ENCODE results near the gene MYB. TPM values are rescaled to one million over a fixed set of nuclear protein-coding genes. Genes with fewer than 3 reads are reported as not detected.

The MYB gene
- total RNA-seq, 2 experiments from 2014 or later = 20.1 to 42.9 TPM

DNA sequence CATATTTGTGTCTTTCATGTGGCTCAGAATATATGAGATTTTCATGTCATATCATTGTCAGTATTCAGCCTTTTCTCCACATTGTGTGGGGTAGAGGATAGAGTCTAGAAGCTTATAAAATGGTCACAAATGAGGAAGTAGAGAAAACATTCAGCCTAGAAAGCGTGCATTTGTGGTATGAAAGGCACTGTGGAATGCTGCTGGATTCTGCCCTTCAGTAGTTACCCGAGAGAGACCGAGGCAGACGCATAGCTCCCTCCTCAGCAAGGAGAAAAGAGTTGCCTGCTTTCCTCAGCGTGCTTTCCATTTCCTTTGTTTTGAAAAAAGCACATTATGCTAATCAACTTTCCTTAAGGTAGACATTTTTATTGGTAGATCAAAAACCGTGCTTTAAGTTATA is 28.7 kb downstream of the MYB start:
- CTCF ChIA-PET (ENCODE audit: unreplicated experiment) = no interaction called here
- POLR2A ChIA-PET = interaction anchor here (0.7 to 1.5 kb wide), 2 partner anchors 9 to 26 kb away, joined by 3 to 5 read pairs; no protein-coding TSS in a partner anchor

DNA sequence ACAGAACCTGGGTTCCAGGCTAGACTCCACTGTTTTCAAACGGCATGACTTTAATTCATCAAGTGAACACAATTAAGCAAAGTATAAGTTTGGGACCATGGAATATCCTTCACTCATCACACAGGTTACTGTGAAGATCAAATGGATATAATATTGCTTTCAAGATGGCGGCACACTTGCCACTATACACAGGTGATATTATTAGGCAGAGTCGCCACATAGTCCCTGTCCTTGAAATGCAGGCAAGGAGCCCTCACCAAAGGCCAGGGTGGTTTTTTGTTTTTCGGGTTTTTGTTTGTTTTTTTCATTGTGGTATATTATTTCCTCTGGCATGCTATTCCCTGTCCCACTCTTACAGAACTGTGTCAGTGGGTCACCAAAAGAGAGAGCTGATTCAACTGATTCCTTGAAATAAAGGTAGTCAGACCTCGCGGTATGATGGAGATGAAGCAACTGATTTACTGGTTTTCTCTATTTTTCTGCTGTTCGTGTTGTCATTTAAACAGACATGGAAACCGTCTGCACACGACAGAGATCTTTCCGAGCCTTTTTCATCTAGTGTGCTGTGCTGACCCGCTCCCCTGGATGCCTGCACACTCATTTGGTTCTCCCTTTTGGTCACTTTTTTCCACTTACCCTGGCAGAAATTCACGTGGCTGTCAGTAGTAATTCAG is 29.7 kb downstream of the MYB start:
- H3K9me3 ChIP-seq (ENCODE audit: low read length) = peaks cover 5% of the 10 kb centered on the region; the same call in 1 of the 2 replicates
- H4K20me1 ChIP-seq (ENCODE audit: insufficient read depth, low read length) = no peaks in the 10 kb centered on the region
- H2AFZ ChIP-seq (ENCODE audit: low read length) = no peak overlapping the region
- intact Hi-C loops (cut with micrococcal nuclease; ENCODE audit: unreplicated experiment) = no loop called here
- H3K4me2 ChIP-seq (ENCODE audit: low read length) = no peak overlapping the region
- peaks cover 68% of the 10 kb centered on the region for H3K36me3 ChIP-seq (ENCODE audit: insufficient read depth, low read length)
- no peaks in the 10 kb centered on the region for H3K9me2 ChIP-seq (ENCODE audit: insufficient read depth, low read length)
- H3K4me3 ChIP-seq (ENCODE audit: low read depth, low read length, poor library complexity, severe bottlenecking) = no peak overlapping the region
- CTCF ChIA-PET (ENCODE audit: unreplicated experiment) = interaction anchor here (1.0 kb wide), 1 partner anchor 30 kb away, joined by 4 read pairs; no protein-coding TSS in a partner anchor
- H3K4me1 ChIP-seq (ENCODE audit: insufficient read depth, low read length, poor library complexity, severe bottlenecking) = no peaks in the 10 kb centered on the region
- DNase-seq (ENCODE audit: low spot score) = no peak
- no peak overlapping the region for H3K27ac ChIP-seq (ENCODE audit: low read depth, low read length, poor library complexity, severe bottlenecking)
- POLR2A ChIA-PET = interaction anchor here (0.5 to 1.5 kb wide), 3 partner anchors 10 to 211 kb away, joined by 3 to 4 read pairs (median 3); no protein-coding TSS in a partner anchor
- TF ChIP-seq, protein P1, sequence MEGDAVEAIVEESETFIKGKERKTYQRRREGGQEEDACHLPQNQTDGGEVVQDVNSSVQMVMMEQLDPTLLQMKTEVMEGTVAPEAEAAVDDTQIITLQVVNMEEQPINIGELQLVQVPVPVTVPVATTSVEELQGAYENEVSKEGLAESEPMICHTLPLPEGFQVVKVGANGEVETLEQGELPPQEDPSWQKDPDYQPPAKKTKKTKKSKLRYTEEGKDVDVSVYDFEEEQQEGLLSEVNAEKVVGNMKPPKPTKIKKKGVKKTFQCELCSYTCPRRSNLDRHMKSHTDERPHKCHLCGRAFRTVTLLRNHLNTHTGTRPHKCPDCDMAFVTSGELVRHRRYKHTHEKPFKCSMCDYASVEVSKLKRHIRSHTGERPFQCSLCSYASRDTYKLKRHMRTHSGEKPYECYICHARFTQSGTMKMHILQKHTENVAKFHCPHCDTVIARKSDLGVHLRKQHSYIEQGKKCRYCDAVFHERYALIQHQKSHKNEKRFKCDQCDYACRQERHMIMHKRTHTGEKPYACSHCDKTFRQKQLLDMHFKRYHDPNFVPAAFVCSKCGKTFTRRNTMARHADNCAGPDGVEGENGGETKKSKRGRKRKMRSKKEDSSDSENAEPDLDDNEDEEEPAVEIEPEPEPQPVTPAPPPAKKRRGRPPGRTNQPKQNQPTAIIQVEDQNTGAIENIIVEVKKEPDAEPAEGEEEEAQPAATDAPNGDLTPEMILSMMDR (conservative IDR thresholded peaks at IDR 0.05; ENCODE audit: low read length) = no peak
- no peak for TF ChIP-seq EZH2phosphoT487 (IDR thresholded peaks at IDR 0.05; ENCODE audit: borderline replicate concordance, low read depth, low read length)
- no peaks in the 10 kb centered on the region for H3K79me2 ChIP-seq (ENCODE audit: insufficient read depth, low read depth, low read length)
- BruUV-seq (replicated peaks) = no TSS peak

More for the DNA sequence above, 28.7 kb downstream of the MYB start:
- Histone ChIP-seq H3K27ac (ENCODE audit: low read depth, low read length, poor library complexity, severe bottlenecking) (no peak overlapping the region), H3K9me3 (ENCODE audit: low read length) (peaks cover 5% of the 10 kb centered on the region; the same call in 1 of the 2 replicates), H3K79me2 (ENCODE audit: insufficient read depth, low read depth, low read length) (no peaks in the 10 kb centered on the region), H3K4me3 (ENCODE audit: low read depth, low read length, poor library complexity, severe bottlenecking) (no peak overlapping the region), H2AFZ (ENCODE audit: low read length) (no peak overlapping the region), H3K36me3 (ENCODE audit: insufficient read depth, low read length) (peaks cover 77% of the 10 kb centered on the region), H3K9me2 (ENCODE audit: insufficient read depth, low read length) (no peaks in the 10 kb centered on the region), H3K4me1 (ENCODE audit: insufficient read depth, low read length, poor library complexity, severe bottlenecking) (no peaks in the 10 kb centered on the region), H3K4me2 (ENCODE audit: low read length) (no peak overlapping the region), H4K20me1 (ENCODE audit: insufficient read depth, low read length) (no peaks in the 10 kb centered on the region)
- intact Hi-C loops (cut with micrococcal nuclease; ENCODE audit: unreplicated experiment) = no loop called here
- TF ChIP-seq, protein P1 (conservative IDR thresholded peaks at IDR 0.05; ENCODE audit: low read length) = no peak
- no peak for TF ChIP-seq EZH2phosphoT487 (IDR thresholded peaks at IDR 0.05; ENCODE audit: borderline replicate concordance, low read depth, low read length)
- DNase-seq (ENCODE audit: low spot score) = no peak
- no TSS peak for BruUV-seq (replicated peaks)

DNA sequence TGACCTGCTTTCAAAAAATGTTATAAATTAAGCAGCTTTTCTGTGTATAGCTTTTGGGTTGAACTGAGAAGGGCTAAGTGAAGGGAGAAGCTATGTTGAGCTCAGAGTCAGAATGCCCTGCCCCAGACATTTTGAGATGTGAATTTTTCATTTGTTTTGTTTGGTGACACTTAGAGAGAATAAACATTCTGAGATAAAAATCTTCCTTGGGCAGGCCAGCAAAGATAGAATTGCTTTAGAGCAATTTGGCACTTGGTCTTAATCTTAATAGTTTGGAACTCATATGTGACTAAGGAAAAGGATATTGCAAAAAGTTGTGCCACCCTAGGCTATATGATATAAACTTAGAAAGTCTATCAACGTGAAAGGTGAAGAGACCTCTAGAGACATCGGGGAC is 30.2 kb downstream of the MYB start:
- intact Hi-C loops (cut with micrococcal nuclease; ENCODE audit: unreplicated experiment) = no loop called here
- TF ChIP-seq, protein P1 (conservative IDR thresholded peaks at IDR 0.05; ENCODE audit: low read length) = no peak
- no peak for TF ChIP-seq EZH2phosphoT487 (IDR thresholded peaks at IDR 0.05; ENCODE audit: borderline replicate concordance, low read depth, low read length)
- CTCF ChIA-PET (ENCODE audit: unreplicated experiment) = interaction anchor here (1.0 kb wide), 1 partner anchor 29 kb away, joined by 4 read pairs; no protein-coding TSS in a partner anchor

More for the DNA sequence above, 30.2 kb downstream of the MYB start:
- no peaks in the 10 kb centered on the region for H4K20me1 ChIP-seq (ENCODE audit: insufficient read depth, low read length)
- H2AFZ ChIP-seq (ENCODE audit: low read length) = no peak overlapping the region
- H3K4me1 ChIP-seq (ENCODE audit: insufficient read depth, low read length, poor library complexity, severe bottlenecking) = no peaks in the 10 kb centered on the region
- H3K9me3 ChIP-seq (ENCODE audit: low read length) = peaks cover 5% of the 10 kb centered on the region; the same call in 1 of the 2 replicates
- H3K36me3 ChIP-seq (ENCODE audit: insufficient read depth, low read length) = peaks cover 70% of the 10 kb centered on the region
- POLR2A ChIA-PET = interaction anchor here (0.5 to 1.5 kb wide), 3 partner anchors 10 to 212 kb away, joined by 3 to 4 read pairs (median 3); no protein-coding TSS in a partner anchor
- H3K4me2 ChIP-seq (ENCODE audit: low read length) = no peak overlapping the region
- no peak overlapping the region for H3K27ac ChIP-seq (ENCODE audit: low read depth, low read length, poor library complexity, severe bottlenecking)
- DNase-seq (ENCODE audit: low spot score) = no peak
- no peak overlapping the region for H3K4me3 ChIP-seq (ENCODE audit: low read depth, low read length, poor library complexity, severe bottlenecking)
- BruUV-seq (replicated peaks) = no TSS peak
- H3K79me2 ChIP-seq (ENCODE audit: insufficient read depth, low read depth, low read length) = no peaks in the 10 kb centered on the region
- no peaks in the 10 kb centered on the region for H3K9me2 ChIP-seq (ENCODE audit: insufficient read depth, low read length)

Data from OCI-LY7 (cell line).